GM12874 (cell line): ENCODE results near the gene MVD.
A peak's percentile ranks its signal among the peaks of the same experiment; 100 is the strongest.

Source experiments
- CTCF ChIP-seq: IDR thresholded peaks from 2 replicates; pipeline ENCODE4 v1.5.1; 2011; ENCODE audit warnings: low read depth, mild to moderate bottlenecking, control low read depth, low read length, moderate library complexity; ENCODE audit not compliant: insufficient read depth

MVD gene

DNA sequence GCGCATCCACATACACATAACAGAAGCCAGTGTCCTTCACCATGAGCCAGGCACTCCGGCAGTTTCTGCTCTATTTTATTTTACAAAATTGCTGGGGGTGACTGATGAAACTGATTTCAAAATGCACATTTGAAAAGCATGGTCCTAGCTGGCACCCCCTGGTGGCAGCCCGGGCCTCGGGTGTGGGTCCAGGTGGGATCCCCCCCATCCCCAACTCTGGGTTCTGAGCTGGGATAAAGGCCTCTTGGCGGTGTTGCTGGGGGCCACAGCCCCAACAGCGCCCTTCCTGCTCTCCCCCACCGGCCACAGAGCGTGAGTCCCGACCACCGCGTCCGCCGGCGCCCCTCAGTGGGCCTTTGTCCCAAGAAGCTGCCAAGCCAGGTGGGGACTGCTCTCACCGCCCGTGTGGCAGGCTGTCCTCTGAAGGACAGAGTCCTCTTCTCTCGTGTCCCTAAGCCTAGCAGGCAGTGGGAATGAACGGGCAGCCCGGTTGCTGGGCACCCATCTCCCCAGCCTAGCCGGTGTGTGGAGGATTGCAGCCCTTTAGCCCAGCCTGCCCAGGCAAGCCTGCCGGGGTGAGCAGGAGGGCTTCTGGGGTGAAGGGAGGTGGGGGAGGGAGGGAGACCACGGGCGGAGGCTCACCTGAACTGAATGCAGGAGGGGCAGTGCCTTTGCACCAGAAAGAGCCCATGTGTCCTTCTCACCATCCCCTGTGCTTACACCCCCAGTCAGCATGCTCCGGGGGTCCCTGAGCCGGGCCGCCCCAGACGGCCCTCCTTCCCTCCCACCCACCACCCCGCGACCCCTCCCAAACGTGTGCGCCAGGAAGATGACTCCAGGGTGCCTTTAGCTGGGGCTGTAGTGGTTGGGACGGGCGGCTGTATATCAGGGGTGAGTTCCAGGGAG lies 22.5 kb upstream of the MVD start:
- TF ChIP-seq CTCF: peak; percentile 82

- TF ChIP-seq CTCF: no peak
Measured at GRCh38 chr16:88684569-88685155, 21.8 kb upstream of the MVD start.

GRCh38 chr16:88681709-88682451 lies 19.0 kb upstream of the MVD start:
- no peak for TF ChIP-seq CTCF

DNA sequence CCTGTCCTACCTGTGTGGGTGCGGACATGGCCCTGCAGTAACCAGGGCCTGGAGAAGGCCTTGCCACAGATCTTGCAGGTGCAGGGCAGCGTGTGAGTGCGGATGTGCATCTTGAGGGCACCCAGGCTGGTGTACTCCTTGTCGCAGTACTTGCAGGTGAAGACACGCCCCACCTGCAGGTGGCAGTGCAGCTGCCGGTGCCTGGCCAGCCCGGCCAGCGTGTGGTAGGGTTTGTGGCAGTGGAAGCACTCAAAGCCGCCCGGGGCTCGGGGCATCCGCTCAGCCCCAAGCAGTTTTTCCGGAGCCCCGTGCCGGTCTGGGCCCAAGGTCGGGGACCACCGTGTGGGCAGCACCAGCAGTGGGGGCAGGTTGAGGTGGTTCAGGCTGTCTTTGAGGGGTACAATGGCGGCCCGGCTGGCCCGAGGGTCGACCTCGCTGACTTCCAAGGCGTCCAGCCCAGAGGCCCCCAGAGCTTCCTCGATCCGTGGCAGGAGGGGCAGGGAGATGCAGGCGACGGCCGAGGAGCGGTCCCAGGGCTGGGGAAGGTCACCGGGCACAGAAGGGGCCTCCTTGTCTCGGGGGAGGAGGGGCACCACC lies 18.3 kb upstream of the MVD start:
- TF ChIP-seq CTCF: peak; percentile 78

GRCh38 chr16:88680554-88681083 lies 17.7 kb upstream of the MVD start:
- TF ChIP-seq CTCF: no peak

DNA sequence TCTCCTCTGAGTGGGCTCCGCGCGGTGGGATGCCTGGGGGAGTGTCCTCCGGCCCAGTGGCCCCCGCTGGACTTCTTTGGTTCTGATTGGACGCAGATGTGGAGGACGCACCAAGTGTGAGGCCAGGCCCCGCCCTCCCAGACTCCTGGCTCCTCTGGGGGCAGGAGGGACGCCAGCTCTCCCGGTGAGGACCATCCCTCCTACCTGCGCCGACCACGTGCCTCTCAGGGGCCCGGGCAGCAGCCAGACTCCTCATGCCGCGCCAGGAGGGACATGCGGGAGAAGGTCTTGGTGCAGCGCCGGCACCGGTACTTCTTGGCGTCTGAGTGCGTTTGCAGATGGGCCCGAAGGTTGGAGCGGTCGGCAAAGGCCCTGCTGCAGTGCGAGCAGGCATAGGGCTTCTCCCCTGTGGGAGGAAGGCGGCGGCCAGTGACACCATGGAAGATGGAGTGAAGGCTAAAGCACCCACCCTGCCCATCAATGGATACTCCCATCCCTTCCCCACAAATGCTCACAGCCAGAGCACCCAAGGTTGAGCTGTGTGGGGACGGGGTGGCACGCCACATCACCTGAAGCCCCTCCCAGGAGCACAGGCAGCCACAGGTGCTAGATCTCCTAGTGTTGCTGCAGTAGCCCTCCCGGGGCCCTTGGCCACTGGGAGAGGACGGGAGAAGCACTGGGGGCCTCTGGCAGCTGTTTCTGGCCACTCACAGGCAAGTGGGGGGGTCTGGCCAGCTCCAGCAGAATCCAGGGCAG lies 15.5 kb upstream of the MVD start:
- no peak for TF ChIP-seq CTCF
